Neural progenitor cell (in vitro differentiated cells): ENCODE results near the gene COL13A1. TPM values are rescaled to one million over a fixed set of nuclear protein-coding genes. Genes with fewer than 3 reads are reported as not detected.

ENCODE experiments used
- DNase-seq: peaks from one replicate; pipeline ENCODE4 v3.0.0-alpha.2; 2016; ENCODE audit warnings: low spot score
- H2AFZ ChIP-seq: fragments of 200-600 bp; sonication (generic); replicated peaks from 2 replicates; pipeline ENCODE4 v1.6.1; 2016; ENCODE audit warnings: antibody characterized with exemption
- H3F3A ChIP-seq: fragments of 200-600 bp; sonication (generic); 2 replicates; pipeline ENCODE4 v1.6.1; 2016; ENCODE audit warnings: antibody characterized with exemption, low read depth
- H3K27ac ChIP-seq: fragments of 200-600 bp; sonication (generic); 2 replicates; pipeline ENCODE4 v1.5.1; 2016; ENCODE audit warnings: mild to moderate bottlenecking
- H3K27me3 ChIP-seq: fragments of 200-600 bp; sonication (generic); 2 replicates; pipeline ENCODE4 v1.6.1; 2016; ENCODE audit warnings: mild to moderate bottlenecking, moderate library complexity
- H3K36me3 ChIP-seq: fragments of 200-600 bp; sonication (generic); 2 replicates; pipeline ENCODE4 v1.5.1; 2016
- H3K4me1 ChIP-seq: fragments of 200-600 bp; sonication (generic); 2 replicates; pipeline ENCODE4 v1.6.1; 2016; ENCODE audit warnings: mixed run types
- H3K4me2 ChIP-seq: fragments of 200-600 bp; sonication (generic); 2 replicates; pipeline ENCODE4 v1.6.1; 2016
- H3K4me3 ChIP-seq: fragments of 200-600 bp; sonication (generic); 2 replicates; pipeline ENCODE4 v1.5.1; 2016
- H3K79me2 ChIP-seq: fragments of 200-600 bp; sonication (generic); 2 replicates; pipeline ENCODE4 v1.6.1; 2016; ENCODE audit warnings: low read depth
- H3K9ac ChIP-seq: fragments of 200-600 bp; sonication (generic); 2 replicates; pipeline ENCODE4 v1.6.1; 2016
- H3K9me3 ChIP-seq: fragments of 200-600 bp; sonication (generic); 2 replicates; pipeline ENCODE4 v1.5.1; 2016; ENCODE audit warnings: low read depth
- H4K20me1 ChIP-seq: fragments of 200-600 bp; sonication (generic); 2 replicates; pipeline ENCODE4 v1.6.1; 2016; ENCODE audit warnings: low read depth
- H3K27ac Mint-ChIP-seq: 3 replicates; pipeline ENCODE4 v1.8.0; 2021; ENCODE audit warnings: mixed read lengths
- H3K27me3 Mint-ChIP-seq: 2 replicates; pipeline ENCODE4 v1.8.0; 2022; ENCODE audit warnings: low read depth, mild to moderate bottlenecking, inconsistent platforms, moderate library complexity, mixed read lengths; ENCODE audit not compliant: insufficient read depth
- H3K36me3 Mint-ChIP-seq: 3 replicates; pipeline ENCODE4 v1.8.0; 2021; ENCODE audit warnings: mixed read lengths
- H3K4me1 Mint-ChIP-seq: 3 replicates; pipeline ENCODE4 v1.8.0; 2021; ENCODE audit warnings: mixed read lengths
- H3K4me3 Mint-ChIP-seq: 3 replicates; pipeline ENCODE4 v1.8.0; 2021; ENCODE audit warnings: mild to moderate bottlenecking, moderate library complexity, mixed read lengths
- H3K9me3 Mint-ChIP-seq: 3 replicates; pipeline ENCODE4 v1.8.0; 2020; ENCODE audit warnings: mixed read lengths
- EZH2 ChIP-seq: fragments of 200-600 bp; sonication (generic); IDR thresholded peaks from 2 replicates; pipeline ENCODE4 v1.6.1; 2017; ENCODE audit warnings: antibody characterized with exemption, mild to moderate bottlenecking, moderate library complexity
- EZH2phosphoT487 ChIP-seq: fragments of 200-600 bp; sonication (generic); IDR thresholded peaks from 2 replicates; pipeline ENCODE4 v1.6.1; 2017; ENCODE audit warnings: antibody characterized with exemption
- total RNA-seq: library from RNA; depleted of rRNA; stranded (reverse); fragments of >200 nt; gene quantifications from 2 replicates; pipeline ENCODE4 v1.2.3, GENCODE V29; 2015; ENCODE audit warnings: low replicate concordance
- TF ChIP-seq, protein P1 (sequence below): fragments of 200-600 bp; sonication (generic); IDR thresholded peaks from 2 replicates; pipeline ENCODE4 v1.5.1; 2017; ENCODE audit warnings: antibody characterized with exemption, mild to moderate bottlenecking

Gene COL13A1
- total RNA-seq, 1 donor from 2014 or later: 1.3 TPM

DNA sequence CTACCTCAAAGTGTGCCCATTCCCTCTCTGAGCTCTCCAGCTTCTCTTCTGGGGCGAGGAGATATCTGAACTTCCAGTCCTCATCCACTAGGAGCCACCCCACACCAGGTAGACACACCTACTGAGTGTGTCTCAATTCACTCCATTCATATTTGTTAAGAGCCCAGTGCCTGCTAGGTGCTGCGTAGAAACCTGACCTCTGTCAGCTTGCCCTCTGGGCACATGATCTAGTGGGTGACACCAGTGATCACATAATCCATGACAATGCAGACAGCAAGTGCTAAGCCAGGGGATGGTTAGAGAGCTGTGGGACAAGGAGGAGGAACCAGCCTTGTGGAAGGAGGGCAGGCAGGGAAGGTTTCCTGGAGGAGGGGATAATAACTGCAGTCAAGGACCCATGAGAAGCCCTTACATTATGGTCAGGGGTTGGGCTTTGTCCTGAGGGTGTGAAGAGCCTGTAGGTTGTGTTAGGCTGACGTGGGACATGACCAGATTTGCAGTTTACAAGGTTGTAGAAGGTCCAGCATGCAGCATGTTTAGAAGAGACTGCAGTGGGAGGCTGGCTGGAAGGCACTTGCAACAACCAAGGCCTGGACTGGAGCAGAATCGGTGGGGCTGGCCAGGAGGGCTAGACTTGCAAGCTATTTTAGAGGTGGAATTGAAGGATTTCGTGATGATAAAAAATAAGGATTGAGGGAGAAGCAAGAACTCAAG, 81.8 kb downstream of the COL13A1 start:
- no peak overlapping the region for H3K9ac ChIP-seq
- no peak overlapping the region for H3K4me3 Mint-ChIP-seq
- H3K4me2 ChIP-seq: no peak overlapping the region
- H3K27me3 ChIP-seq: no peaks in the 10 kb centered on the region
- H3K9me3 Mint-ChIP-seq: no peaks in the 10 kb centered on the region
- H4K20me1 ChIP-seq: no peaks in the 10 kb centered on the region
- peaks cover 29% of the 10 kb centered on the region for H3K4me1 Mint-ChIP-seq
- H3K4me3 ChIP-seq: no peak overlapping the region
- DNase-seq: no peak
- no peaks in the 10 kb centered on the region for H3K36me3 Mint-ChIP-seq
- peak overlapping the region; percentile 76 for H3K27ac Mint-ChIP-seq
- TF ChIP-seq, protein P1, sequence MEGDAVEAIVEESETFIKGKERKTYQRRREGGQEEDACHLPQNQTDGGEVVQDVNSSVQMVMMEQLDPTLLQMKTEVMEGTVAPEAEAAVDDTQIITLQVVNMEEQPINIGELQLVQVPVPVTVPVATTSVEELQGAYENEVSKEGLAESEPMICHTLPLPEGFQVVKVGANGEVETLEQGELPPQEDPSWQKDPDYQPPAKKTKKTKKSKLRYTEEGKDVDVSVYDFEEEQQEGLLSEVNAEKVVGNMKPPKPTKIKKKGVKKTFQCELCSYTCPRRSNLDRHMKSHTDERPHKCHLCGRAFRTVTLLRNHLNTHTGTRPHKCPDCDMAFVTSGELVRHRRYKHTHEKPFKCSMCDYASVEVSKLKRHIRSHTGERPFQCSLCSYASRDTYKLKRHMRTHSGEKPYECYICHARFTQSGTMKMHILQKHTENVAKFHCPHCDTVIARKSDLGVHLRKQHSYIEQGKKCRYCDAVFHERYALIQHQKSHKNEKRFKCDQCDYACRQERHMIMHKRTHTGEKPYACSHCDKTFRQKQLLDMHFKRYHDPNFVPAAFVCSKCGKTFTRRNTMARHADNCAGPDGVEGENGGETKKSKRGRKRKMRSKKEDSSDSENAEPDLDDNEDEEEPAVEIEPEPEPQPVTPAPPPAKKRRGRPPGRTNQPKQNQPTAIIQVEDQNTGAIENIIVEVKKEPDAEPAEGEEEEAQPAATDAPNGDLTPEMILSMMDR: peak; percentile 25
- TF ChIP-seq EZH2phosphoT487 (no peak), EZH2 (no peak)
- peaks cover 6% of the 10 kb centered on the region for H3F3A ChIP-seq
- H3K27ac ChIP-seq: no peak overlapping the region
- no peaks in the 10 kb centered on the region for H3K79me2 ChIP-seq
- no peaks in the 10 kb centered on the region for H3K36me3 ChIP-seq
- H3K4me1 ChIP-seq: peaks cover 12% of the 10 kb centered on the region
- H2AFZ ChIP-seq: no peak overlapping the region
- no peaks in the 10 kb centered on the region for H3K9me3 ChIP-seq
- peaks cover 10% of the 10 kb centered on the region for H3K27me3 Mint-ChIP-seq

DNA sequence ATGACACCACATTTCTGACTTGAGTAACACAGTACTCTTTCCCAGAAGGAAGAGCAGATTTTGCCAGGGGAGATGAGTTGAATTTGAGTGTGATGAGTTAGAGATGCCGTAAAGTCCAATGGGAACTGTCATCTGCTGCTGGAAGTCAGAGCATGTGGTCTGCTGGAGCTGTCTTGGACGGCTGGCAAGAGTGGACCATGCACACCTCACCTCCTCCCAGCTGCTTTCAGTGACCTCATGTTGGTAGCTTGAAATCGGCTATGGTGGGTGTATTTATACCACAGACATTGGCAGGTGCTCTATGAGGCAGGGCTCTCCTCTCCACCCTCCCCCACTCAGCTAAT, 82.3 kb downstream of the COL13A1 start:
- H3K9me3 ChIP-seq: no peaks in the 10 kb centered on the region
- peaks cover 12% of the 10 kb centered on the region for H3K4me1 ChIP-seq
- no peak for DNase-seq
- Mint-ChIP-seq H3K27me3 (peaks cover 7% of the 10 kb centered on the region), H3K4me3 (no peak overlapping the region), H3K36me3 (no peaks in the 10 kb centered on the region), H3K27ac (no peak overlapping the region), H3K4me1 (peaks cover 26% of the 10 kb centered on the region), H3K9me3 (no peaks in the 10 kb centered on the region)
- no peaks in the 10 kb centered on the region for H3K79me2 ChIP-seq
- H3K36me3 ChIP-seq: no peaks in the 10 kb centered on the region
- no peaks in the 10 kb centered on the region for H4K20me1 ChIP-seq
- no peak overlapping the region for H3K9ac ChIP-seq
- no peaks in the 10 kb centered on the region for H3K27me3 ChIP-seq
- no peak overlapping the region for H2AFZ ChIP-seq
- peaks cover 6% of the 10 kb centered on the region for H3F3A ChIP-seq
- TF ChIP-seq EZH2phosphoT487 (no peak), EZH2 (no peak)
- TF ChIP-seq, protein P1: no peak
- H3K4me3 ChIP-seq: no peak overlapping the region
- H3K4me2 ChIP-seq: no peak overlapping the region
- no peak overlapping the region for H3K27ac ChIP-seq

DNA sequence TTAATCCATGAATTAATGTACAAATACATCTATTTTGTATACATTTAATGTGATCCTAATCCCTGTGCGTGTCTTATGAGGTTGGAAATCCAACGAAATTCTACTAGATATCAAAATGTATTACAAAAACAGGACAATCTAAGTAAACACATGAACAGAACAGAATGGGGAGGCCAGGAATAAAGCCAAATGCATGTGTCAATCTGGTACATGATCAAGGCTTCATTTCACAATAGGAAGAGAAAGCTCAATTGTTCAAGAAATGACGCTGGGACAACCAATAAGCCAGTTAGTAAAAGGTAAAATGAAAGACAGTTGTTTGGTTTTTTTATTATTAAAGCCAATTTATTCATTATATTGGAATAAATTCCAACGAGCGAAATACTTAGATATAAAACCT, 83.0 kb downstream of the COL13A1 start:
- Histone ChIP-seq H4K20me1 (no peaks in the 10 kb centered on the region), H3F3A (peaks cover under 1% of the 10 kb centered on the region), H3K79me2 (no peaks in the 10 kb centered on the region), H2AFZ (no peak overlapping the region), H3K9ac (no peak overlapping the region), H3K4me3 (no peak overlapping the region), H3K36me3 (no peaks in the 10 kb centered on the region), H3K27ac (no peak overlapping the region), H3K4me2 (no peak overlapping the region), H3K27me3 (no peaks in the 10 kb centered on the region), H3K9me3 (no peaks in the 10 kb centered on the region), H3K4me1 (peaks cover 12% of the 10 kb centered on the region)
- H3K4me1 Mint-ChIP-seq: peaks cover 19% of the 10 kb centered on the region
- DNase-seq: no peak
- H3K4me3 Mint-ChIP-seq: no peak overlapping the region
- no peak overlapping the region for H3K27ac Mint-ChIP-seq
- no peaks in the 10 kb centered on the region for H3K36me3 Mint-ChIP-seq
- peaks cover 2% of the 10 kb centered on the region for H3K27me3 Mint-ChIP-seq
- TF ChIP-seq, protein P1: no peak
- TF ChIP-seq EZH2phosphoT487 (no peak), EZH2 (no peak)
- H3K9me3 Mint-ChIP-seq: no peaks in the 10 kb centered on the region
